GM15510 (cell line): Measurements from ENCODE around the gene GPR176.

Experiments used
- POLR2A ChIP-seq: IDR thresholded peaks from 3 replicates; pipeline ENCODE4 v1.6.1; 2011; ENCODE audit warnings: borderline replicate concordance; ENCODE audit not compliant: insufficient read length; ENCODE audit errors: extremely low read depth

Gene GPR176

DNA sequence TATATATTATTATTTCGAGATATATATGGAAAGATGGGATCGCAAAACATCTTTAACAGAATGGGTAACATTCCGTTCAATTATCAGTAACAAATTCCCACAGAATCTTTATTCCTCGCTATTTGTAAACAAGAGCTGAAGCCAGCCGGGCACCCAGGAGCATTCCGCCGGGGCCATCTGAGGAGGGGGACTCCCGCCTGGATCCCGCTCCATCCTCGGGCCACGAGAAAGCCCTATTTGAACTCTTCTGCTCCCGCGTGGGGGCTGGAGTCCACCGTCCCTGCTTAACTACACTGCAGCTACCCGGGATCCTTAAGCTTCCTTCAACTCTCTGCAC is 687 bp downstream of the GPR176 start:
- no peak for TF ChIP-seq POLR2A

- no peak for TF ChIP-seq POLR2A
Observed at GRCh38 chr15:39918688-39919385, 1.2 kb downstream of the GPR176 start.

- TF ChIP-seq POLR2A, result no peak
Observed at GRCh38 chr15:39914977-39915376, 5.1 kb downstream of the GPR176 start.

GRCh38 chr15:39909007-39909406 is 11.1 kb downstream of the GPR176 start:
- TF ChIP-seq POLR2A, result no peak

GRCh38 chr15:39908186-39908585 is 11.9 kb downstream of the GPR176 start:
- TF ChIP-seq POLR2A, result no peak

DNA sequence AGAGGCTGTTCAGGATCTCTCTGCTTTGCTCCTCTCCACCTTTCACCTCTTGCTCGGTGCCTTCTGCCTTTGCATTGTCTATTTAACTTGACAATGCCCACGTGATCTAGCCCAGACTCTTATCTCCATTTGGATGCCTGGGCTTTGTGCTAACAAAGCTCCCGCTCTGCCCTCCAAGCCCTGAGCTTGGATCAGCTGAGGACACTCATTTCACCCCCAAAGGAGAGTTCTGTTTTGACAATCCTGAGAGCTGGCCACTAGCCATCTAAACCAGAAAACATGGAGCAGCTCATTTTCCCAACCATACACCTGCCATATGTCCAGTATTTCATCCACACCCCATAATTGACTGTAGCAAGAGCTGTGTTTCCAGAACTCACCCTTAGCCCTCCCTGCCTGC is 12.8 kb downstream of the GPR176 start:
- TF ChIP-seq POLR2A, result no peak

DNA sequence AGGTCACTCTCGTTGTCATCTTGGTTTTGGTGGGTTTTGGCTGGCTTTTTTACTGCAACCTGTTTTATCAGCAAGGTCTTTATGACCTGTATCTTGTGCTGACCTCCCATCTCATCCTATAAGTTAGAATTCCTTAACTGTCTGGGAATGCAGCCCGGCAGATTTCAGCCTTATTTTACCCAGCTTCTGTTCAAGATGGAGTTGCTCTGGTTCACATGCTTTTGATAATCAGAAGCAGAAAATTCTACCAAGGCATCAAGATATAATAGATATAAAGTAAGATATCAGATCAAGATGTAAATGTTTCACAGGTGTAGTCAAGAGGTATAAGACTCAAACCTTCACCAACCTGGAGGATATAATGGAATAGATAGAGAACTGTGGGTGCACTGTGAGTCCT is 16.0 kb downstream of the GPR176 start:
- TF ChIP-seq POLR2A, result no peak

GRCh38 chr15:39898317-39898716 is 21.7 kb downstream of the GPR176 start:
- TF ChIP-seq POLR2A, result no peak

GRCh38 chr15:39896846-39897245 is 23.2 kb downstream of the GPR176 start:
- TF ChIP-seq POLR2A, result no peak

DNA sequence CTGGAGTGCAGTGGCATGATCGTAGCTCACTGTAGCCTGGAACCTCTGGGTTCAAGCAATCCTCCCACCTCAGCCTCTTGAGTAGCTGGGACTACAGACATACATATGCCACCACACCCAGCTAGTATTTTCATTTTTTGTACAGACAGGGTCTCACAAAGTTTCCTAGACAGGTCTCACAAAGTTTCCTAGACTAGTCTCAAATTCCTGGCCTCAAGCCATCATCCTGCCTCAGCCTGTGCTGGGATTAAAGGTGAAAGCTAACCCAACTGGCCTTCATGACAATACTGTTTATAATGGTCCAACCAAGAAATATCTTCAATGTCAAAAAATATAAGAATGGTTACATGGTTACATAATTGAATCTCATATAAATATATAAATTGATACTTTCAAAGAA is 24.0 kb downstream of the GPR176 start:
- no peak for TF ChIP-seq POLR2A

DNA sequence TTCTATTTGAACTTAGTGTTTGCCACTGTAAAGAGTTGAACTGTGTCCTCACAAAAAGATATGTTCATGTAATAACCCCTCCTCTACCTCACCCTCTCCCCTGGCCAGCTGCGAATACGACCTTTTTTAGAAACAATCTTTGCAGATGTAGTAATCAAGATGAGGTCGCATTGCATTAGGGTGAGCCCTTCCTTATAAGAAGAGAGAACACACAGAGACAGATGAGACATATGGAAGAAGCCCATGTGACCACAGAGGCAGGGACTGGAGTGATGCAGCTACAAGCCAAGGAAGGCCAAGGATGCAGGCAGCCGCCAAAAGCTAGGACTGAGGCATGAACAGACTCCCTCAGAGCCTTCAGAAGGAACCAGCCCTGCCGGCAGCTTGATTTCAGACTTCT is 27.6 kb downstream of the GPR176 start:
- no peak for TF ChIP-seq POLR2A

- no peak for TF ChIP-seq POLR2A
Observed at GRCh38 chr15:39890621-39891020, 29.4 kb downstream of the GPR176 start.

DNA sequence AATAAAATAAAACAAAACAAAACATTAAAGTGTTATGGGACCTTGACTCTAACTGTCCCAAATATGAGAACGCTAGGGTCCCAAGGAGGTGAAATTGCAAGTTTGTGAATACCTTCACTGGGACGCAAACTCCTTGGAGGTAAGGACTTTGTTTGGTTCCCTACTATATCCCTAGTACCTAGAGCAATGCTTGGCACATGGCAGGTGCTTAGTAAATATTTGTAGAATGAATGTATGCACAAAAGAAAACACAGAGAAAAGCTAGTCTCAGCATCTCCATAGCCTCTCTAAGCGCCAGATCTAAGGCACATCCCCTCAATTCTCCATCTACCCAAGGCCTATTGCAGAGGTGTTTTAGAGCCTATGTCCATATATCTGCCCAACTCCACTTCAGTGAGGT is 30.5 kb downstream of the GPR176 start:
- no peak for TF ChIP-seq POLR2A

DNA sequence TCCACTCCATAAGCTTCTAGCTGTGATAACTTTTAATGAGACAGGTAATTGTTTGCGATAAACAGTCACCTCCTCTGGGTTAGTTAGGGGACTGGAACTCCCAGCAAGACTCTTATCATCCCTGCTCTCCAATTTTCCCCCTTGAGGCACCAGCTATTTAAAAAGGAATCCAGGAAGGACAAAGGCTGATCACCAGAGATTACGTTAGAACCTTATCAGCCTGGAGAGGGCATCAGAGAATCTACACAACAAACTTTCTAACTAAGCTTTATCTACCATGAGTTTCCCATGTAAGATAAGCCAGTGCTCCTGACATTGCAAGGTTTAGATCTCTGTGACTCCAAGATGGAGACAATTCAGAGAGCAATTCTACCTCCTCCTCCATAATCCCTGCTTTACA is 31.3 kb downstream of the GPR176 start:
- no peak for TF ChIP-seq POLR2A

DNA sequence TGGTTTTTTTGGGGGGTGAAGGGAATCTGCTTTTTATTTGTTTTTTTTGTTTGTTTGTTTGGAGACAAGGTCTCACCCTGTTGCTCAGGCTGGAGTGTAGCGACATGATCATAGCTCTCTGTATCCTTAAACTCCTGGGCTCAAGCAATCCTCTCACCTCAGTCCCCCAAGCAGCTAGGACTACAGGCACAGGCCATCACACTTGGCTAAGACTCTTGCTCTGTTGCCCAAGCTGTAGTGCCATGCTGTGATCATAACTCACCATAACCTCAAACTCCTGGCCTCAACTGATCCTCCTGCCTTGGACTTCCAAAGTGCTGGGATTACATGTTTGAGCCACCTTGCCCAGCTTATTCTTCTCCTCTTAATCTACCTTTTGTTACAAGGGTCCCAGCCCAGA is 31.8 kb downstream of the GPR176 start:
- no peak for TF ChIP-seq POLR2A

GRCh38 chr15:39887832-39888231 is 32.2 kb downstream of the GPR176 start:
- TF ChIP-seq POLR2A, result no peak

DNA sequence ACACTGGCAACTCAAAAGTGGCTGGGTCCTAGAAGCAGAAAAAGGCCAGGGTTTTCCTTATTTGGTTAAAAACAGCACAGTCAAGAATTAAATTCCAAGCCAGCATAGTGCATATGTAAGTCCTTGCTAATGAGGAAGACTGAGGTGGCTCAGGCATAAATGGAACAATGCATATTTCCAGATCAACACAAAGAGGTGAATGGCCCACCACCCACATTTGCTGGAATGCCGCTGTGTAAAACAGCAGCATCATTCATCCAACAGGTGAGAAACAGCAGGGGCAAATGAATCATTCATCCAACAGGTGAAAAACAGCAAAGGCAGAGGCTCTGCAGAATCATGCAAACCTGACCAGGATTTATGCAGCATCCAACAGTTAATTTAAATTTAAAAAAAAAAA is 32.9 kb downstream of the GPR176 start:
- TF ChIP-seq POLR2A, result no peak

DNA sequence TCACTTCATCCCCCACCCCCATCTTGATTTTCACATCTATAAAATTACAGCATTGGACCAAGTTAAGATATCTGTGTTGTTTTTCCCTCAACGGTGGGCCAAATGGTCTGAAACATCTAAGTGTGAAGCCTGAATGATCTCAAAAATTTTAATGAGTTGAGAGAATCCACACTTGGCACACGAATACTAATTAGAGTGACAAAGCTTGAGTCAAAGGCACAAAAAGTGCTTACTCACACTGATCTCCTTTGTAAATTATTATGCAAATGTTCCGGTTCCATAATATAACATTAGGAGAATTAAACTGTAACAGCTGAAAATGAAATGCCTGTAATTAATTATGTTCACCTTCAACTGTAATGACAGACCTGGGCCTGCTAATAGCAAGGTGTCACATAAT is 33.6 kb downstream of the GPR176 start:
- TF ChIP-seq POLR2A, result no peak

- TF ChIP-seq POLR2A, result no peak
Observed at GRCh38 chr15:39885099-39885777, 34.8 kb downstream of the GPR176 start.
